SK-N-SH treated with all-trans-retinoic acid at 6 μM for 48 hours (cell line): ENCODE results near the gene HOXB13.

Experiments
- ATAC-seq: fragments of 200-7000 bp; cut with Tn5 transposase; 3 replicates; pipeline ENCODE4 v1.9.1; 2020; ENCODE audit warnings: mild to moderate bottlenecking, moderate library complexity
- ARNTL ChIP-seq: fragments of 450-650 bp; formaldehyde crosslinking; IDR thresholded peaks from 2 replicates; pipeline ENCODE4 v1.5.0; 2020; ENCODE audit warnings: low read depth, mild to moderate bottlenecking, moderate library complexity, borderline replicate concordance
- BACH2 ChIP-seq: fragments of 250-450 bp; sonication (Bioruptor Pico); IDR thresholded peaks from 2 replicates; pipeline ENCODE4 v1.9.0; 2021; ENCODE audit warnings: mild to moderate bottlenecking, borderline replicate concordance
- CREB5 ChIP-seq: fragments of 250-450 bp; sonication (Bioruptor Pico); IDR thresholded peaks from 2 replicates; pipeline ENCODE4 v1.5.1; 2020; ENCODE audit warnings: low read depth, mild to moderate bottlenecking, moderate library complexity
- CSDC2 ChIP-seq: fragments of 250-450 bp; sonication (Bioruptor Pico); IDR thresholded peaks from 2 replicates; pipeline ENCODE4 v1.5.0; 2020; ENCODE audit warnings: mild to moderate bottlenecking, moderate library complexity
- GLIS3 ChIP-seq: fragments of 250-450 bp; sonication (Bioruptor Pico); IDR thresholded peaks from 2 replicates; pipeline ENCODE4 v1.5.0; 2020; ENCODE audit warnings: mild to moderate bottlenecking, moderate library complexity
- ISL1 ChIP-seq: fragments of 250-450 bp; sonication (Bioruptor Pico); IDR thresholded peaks from 2 replicates; pipeline ENCODE4 v2.1.2; 2022; ENCODE audit warnings: mild to moderate bottlenecking, moderate library complexity
- OSR1 ChIP-seq: fragments of 250-450 bp; sonication (Bioruptor Pico); IDR thresholded peaks from 2 replicates; pipeline ENCODE4 v1.8.0; 2022; ENCODE audit warnings: moderate library complexity, mild to moderate bottlenecking, inconsistent platforms
- PPARA ChIP-seq: fragments of 250-450 bp; sonication (Bioruptor Pico); IDR thresholded peaks from 2 replicates; pipeline ENCODE4 v1.5.0; 2020; ENCODE audit warnings: mild to moderate bottlenecking, borderline replicate concordance
- RARB ChIP-seq: fragments of 250-450 bp; sonication (Bioruptor Pico); IDR thresholded peaks from 2 replicates; pipeline ENCODE4 v1.8.0; 2021; ENCODE audit warnings: mild to moderate bottlenecking, moderate library complexity
- SNAI2 ChIP-seq: fragments of 250-450 bp; sonication (Bioruptor Pico); IDR thresholded peaks from 2 replicates; pipeline ENCODE4 v1.5.0; 2020; ENCODE audit warnings: mild to moderate bottlenecking, moderate library complexity
- TCF4 ChIP-seq: fragments of 250-450 bp; sonication (Bioruptor Pico); IDR thresholded peaks from 2 replicates; pipeline ENCODE4 v1.8.0; 2021; ENCODE audit warnings: mild to moderate bottlenecking, moderate library complexity, borderline replicate concordance
- TOX ChIP-seq: fragments of 250-450 bp; sonication (Bioruptor Pico); IDR thresholded peaks from 2 replicates; pipeline ENCODE4 v1.8.0; 2021; ENCODE audit warnings: mild to moderate bottlenecking, moderate library complexity, borderline replicate concordance
- TSHZ2 ChIP-seq: fragments of 250-450 bp; sonication (Bioruptor Pico); IDR thresholded peaks from 2 replicates; pipeline ENCODE4 v1.5.0; 2020; ENCODE audit warnings: mild to moderate bottlenecking, moderate library complexity
- ZC3H10 ChIP-seq: fragments of 250-450 bp; sonication (Bioruptor Pico); IDR thresholded peaks from 2 replicates; pipeline ENCODE4 v1.5.1; 2021; ENCODE audit warnings: mild to moderate bottlenecking, moderate library complexity
- ZFP3 ChIP-seq: fragments of 250-450 bp; sonication (Bioruptor Pico); IDR thresholded peaks from 2 replicates; pipeline ENCODE4 v1.5.0; 2020; ENCODE audit warnings: mild to moderate bottlenecking, moderate library complexity
- ZFP30 ChIP-seq: fragments of 450-650 bp; formaldehyde crosslinking; IDR thresholded peaks from 2 replicates; pipeline ENCODE4 v1.5.0; 2022; ENCODE audit warnings: mild to moderate bottlenecking, moderate library complexity
- TF ChIP-seq, protein P1 (sequence below): fragments of 250-450 bp; sonication (Bioruptor Pico); IDR thresholded peaks from 2 replicates; pipeline ENCODE4 v1.5.1; 2021; ENCODE audit warnings: mild to moderate bottlenecking, moderate library complexity
- TF ChIP-seq, protein P2 (sequence below): fragments of 250-450 bp; sonication (Bioruptor Pico); IDR thresholded peaks from 2 replicates; pipeline ENCODE4 v1.8.0; 2021; ENCODE audit warnings: low read depth, mild to moderate bottlenecking, moderate library complexity, borderline replicate concordance

HOXB13 gene

DNA sequence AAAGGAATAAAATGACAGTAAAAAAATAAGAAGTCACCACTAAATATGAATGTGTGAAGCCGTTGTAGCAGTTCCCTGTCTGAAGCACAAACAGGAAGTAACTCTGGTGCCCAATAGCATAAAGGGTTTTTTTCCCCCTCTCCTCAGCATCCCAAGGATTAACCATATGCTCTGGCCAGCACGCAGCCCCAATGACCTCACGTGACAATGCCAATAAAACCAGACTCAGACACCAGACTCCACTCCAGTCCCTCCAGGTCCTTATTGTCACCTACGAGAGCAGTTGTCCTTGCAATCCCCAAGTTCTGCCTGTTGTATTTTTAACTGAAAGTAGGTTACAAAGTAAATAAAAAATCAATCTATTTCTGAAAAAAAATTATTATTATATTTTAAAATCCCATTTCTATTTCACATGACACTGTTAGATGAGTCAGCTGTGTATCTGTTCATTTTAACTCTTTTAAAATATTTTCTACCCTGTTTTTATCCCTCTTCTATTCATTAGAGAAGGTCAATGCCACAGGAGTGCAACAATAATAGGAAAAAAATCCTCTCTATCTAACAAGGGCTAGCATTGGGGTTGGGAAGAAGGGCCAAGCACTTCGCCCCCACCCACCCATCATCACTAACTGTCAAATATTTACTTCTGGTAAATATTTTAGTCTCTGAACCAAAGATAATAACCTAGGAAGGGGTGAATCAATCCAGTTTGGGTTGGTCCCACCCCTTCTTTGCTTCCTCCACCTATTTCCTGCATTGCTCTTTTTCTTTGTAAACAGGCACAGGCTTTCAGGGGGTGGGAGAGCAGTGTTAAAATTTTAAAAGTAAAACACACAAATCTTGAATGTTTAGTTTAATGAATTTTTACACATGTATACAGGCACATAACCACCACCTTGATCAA, 12.8 kb downstream of the HOXB13 start:
- no peak for TF ChIP-seq TCF4 (CRISPR knock-in tag)
- TF ChIP-seq CSDC2 = no peak
- no peak for TF ChIP-seq PPARA
- no peak for ATAC-seq

- TF ChIP-seq SNAI2 = no peak
- TF ChIP-seq ZC3H10 (CRISPR knock-in tag) = no peak
- no peak for TF ChIP-seq TSHZ2
- no peak for TF ChIP-seq GLIS3 (CRISPR knock-in tag)
- no peak for TF ChIP-seq ISL1 (CRISPR knock-in tag)
- TF ChIP-seq BACH2 (CRISPR knock-in tag) = no peak
- TF ChIP-seq, protein P1, sequence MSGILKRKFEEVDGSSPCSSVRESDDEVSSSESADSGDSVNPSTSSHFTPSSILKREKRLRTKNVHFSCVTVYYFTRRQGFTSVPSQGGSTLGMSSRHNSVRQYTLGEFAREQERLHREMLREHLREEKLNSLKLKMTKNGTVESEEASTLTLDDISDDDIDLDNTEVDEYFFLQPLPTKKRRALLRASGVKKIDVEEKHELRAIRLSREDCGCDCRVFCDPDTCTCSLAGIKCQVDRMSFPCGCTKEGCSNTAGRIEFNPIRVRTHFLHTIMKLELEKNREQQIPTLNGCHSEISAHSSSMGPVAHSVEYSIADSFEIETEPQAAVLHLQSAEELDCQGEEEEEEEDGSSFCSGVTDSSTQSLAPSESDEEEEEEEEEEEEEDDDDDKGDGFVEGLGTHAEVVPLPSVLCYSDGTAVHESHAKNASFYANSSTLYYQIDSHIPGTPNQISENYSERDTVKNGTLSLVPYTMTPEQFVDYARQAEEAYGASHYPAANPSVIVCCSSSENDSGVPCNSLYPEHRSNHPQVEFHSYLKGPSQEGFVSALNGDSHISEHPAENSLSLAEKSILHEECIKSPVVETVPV (CRISPR knock-in tag) = no peak
- TF ChIP-seq TOX (CRISPR knock-in tag) = no peak
- no peak for TF ChIP-seq ZFP3
- TF ChIP-seq TCF4 (CRISPR knock-in tag) = no peak
- TF ChIP-seq CSDC2 = no peak
- TF ChIP-seq PPARA = no peak
- no peak for TF ChIP-seq OSR1 (CRISPR knock-in tag)
- TF ChIP-seq, all 23 proteins: peak for 0
- ATAC-seq = no peak
These were observed 17.4 kb downstream of the HOXB13 start for GRCh38 chr17:48711128-48711527.

- TF ChIP-seq TOX (CRISPR knock-in tag) (no peak), ZFP30 (CRISPR knock-in tag) (no peak), SNAI2 (no peak), GLIS3 (CRISPR knock-in tag) (no peak), ISL1 (CRISPR knock-in tag) (no peak), RARB (CRISPR knock-in tag) (no peak)
- TF ChIP-seq, protein P1 (CRISPR knock-in tag) = no peak
- ATAC-seq = no peak
These were observed 23.9 kb downstream of the HOXB13 start for GRCh38 chr17:48704361-48705248.

- TF ChIP-seq ZFP3 (no peak), CSDC2 (no peak), ISL1 (CRISPR knock-in tag) (no peak), ARNTL (CRISPR knock-in tag) (no peak), TSHZ2 (no peak), CREB5 (CRISPR knock-in tag) (no peak)
- TF ChIP-seq, protein P2, sequence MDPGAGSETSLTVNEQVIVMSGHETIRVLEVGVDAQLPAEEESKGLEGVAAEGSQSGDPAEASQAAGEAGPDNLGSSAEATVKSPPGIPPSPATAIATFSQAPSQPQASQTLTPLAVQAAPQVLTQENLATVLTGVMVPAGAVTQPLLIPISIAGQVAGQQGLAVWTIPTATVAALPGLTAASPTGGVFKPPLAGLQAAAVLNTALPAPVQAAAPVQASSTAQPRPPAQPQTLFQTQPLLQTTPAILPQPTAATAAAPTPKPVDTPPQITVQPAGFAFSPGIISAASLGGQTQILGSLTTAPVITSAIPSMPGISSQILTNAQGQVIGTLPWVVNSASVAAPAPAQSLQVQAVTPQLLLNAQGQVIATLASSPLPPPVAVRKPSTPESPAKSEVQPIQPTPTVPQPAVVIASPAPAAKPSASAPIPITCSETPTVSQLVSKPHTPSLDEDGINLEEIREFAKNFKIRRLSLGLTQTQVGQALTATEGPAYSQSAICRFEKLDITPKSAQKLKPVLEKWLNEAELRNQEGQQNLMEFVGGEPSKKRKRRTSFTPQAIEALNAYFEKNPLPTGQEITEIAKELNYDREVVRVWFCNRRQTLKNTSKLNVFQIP (CRISPR knock-in tag) = no peak
- TF ChIP-seq, protein P1 (CRISPR knock-in tag) = no peak
- ATAC-seq = no peak
These were observed 26.6 kb downstream of the HOXB13 start for GRCh38 chr17:48701864-48702532.
